Panc1 (cell line): ENCODE measurements around the gene GPR153. TPM values are rescaled to one million over a fixed set of nuclear protein-coding genes. Genes with fewer than 3 reads are reported as not detected.

ENCODE experiments used
- ATAC-seq: fragments of 200-7000 bp; cut with Tn5 transposase; 2 replicates; pipeline ENCODE4 v1.9.1; 2020; ENCODE audit warnings: mild to moderate bottlenecking, moderate library complexity
- BruUV-seq: library from RNA; stranded (reverse); fragments of 400-500 nt; replicated peaks from 2 replicates; lab custom pipeline; 2021; lab: Mats Ljungman, UMichigan
- CTCF ChIA-PET: fragments of 300-600 bp; sonication (Branson Sonifier 250); formaldehyde crosslinking; loops from one replicate; lab custom pipeline; 2022; ENCODE audit warnings: antibody characterized with exemption; lab: Charles Lee
- POLR2A ChIA-PET: fragments of 300-600 bp; sonication (Branson Sonifier 250); formaldehyde crosslinking; loops from one replicate; lab custom pipeline; 2022; ENCODE audit warnings: antibody characterized with exemption; lab: Charles Lee
- DNase-seq: peaks from one replicate; pipeline ENCODE4 v3.0.0-alpha.2; 2010; ENCODE audit warnings: low read depth, low spot score
- H3K27ac ChIP-seq: 2 replicates; pipeline ENCODE4 v1.5.1; 2011; ENCODE audit warnings: mild to moderate bottlenecking, low read length, inconsistent platforms
- H3K27me3 ChIP-seq: fragments of 200-500 bp; sonication (Bioruptor generic); 2 replicates; pipeline ENCODE4 v1.6.0; 2014; ENCODE audit warnings: low read length, inconsistent platforms; ENCODE audit not compliant: control insufficient read depth, insufficient read depth
- H3K36me3 ChIP-seq: fragments of 200-500 bp; sonication (Bioruptor generic); 2 replicates; pipeline ENCODE4 v1.5.1; 2014; ENCODE audit warnings: inconsistent platforms, mild to moderate bottlenecking, low read length, moderate library complexity; ENCODE audit not compliant: control insufficient read depth, insufficient read depth
- H3K4me1 ChIP-seq: 2 replicates; pipeline ENCODE4 v1.5.1; 2011; ENCODE audit warnings: inconsistent platforms, mild to moderate bottlenecking, low read length, moderate library complexity; ENCODE audit not compliant: control insufficient read depth, insufficient read depth
- H3K4me3 ChIP-seq, 2 experiments: 2 replicates each; pipeline ENCODE4 v1.5.1; 2011 to 2012; ENCODE audit warnings: low read depth in 2 of 2, low read length in 2 of 2, mild to moderate bottlenecking in 2 of 2, inconsistent platforms in 1 of 2, moderate library complexity in 1 of 2
- H3K9me3 ChIP-seq: fragments of 200-500 bp; sonication (Bioruptor generic); 2 replicates; pipeline ENCODE4 v1.5.1; 2014; ENCODE audit warnings: low read depth, mild to moderate bottlenecking, inconsistent platforms, low read length, moderate library complexity; ENCODE audit not compliant: control insufficient read depth, insufficient read depth
- POLR2AphosphoS5 ChIP-seq: IDR thresholded peaks from 2 replicates; pipeline ENCODE4 v1.6.1; 2012; ENCODE audit warnings: mild to moderate bottlenecking, low read depth, low read length, moderate library complexity
- SIN3A ChIP-seq: IDR thresholded peaks from 2 replicates; pipeline ENCODE4 v1.6.1; 2012; ENCODE audit warnings: low read depth, mild to moderate bottlenecking, low read length, moderate library complexity, borderline replicate concordance; ENCODE audit not compliant: insufficient read depth
- TCF7L2 ChIP-seq: IDR thresholded peaks from 2 replicates; pipeline ENCODE4 v1.6.1; 2011; ENCODE audit warnings: mild to moderate bottlenecking, low read depth, low read length, inconsistent platforms
- in situ Hi-C: cut with HindIII; loops from 2 replicates; pipeline ENCODE4 v1.10.0; 2016; ENCODE audit warnings: low sequenced_read_pairs, low pct_unique_long_range_greater_than_20kb
- intact Hi-C: fragments of 100-400 bp; cut with micrococcal nuclease; formaldehyde crosslinking; loops from one replicate; pipeline ENCODE4 v1.10.0; 2022; ENCODE audit not compliant: unreplicated experiment
- total RNA-seq: library from RNA; stranded (reverse); gene quantifications from one replicate; pipeline ENCODE4 v1.2.1, GENCODE V29; 2021; ENCODE audit not compliant: unreplicated experiment
- TF ChIP-seq, protein P1 (sequence below): fragments of 450-650 bp; IDR thresholded peaks from 2 replicates; pipeline ENCODE4 v1.5.1; 2017; ENCODE audit warnings: mild to moderate bottlenecking
- TF ChIP-seq, protein P2 (sequence below), 2 experiments: IDR thresholded peaks; 2 replicates each; pipeline ENCODE4 v1.6.1; 2011 to 2012; ENCODE audit warnings: low read depth in 2 of 2, control low read depth in 1 of 2, low read length in 1 of 2, mild to moderate bottlenecking in 1 of 2, moderate library complexity in 1 of 2; ENCODE audit not compliant: insufficient read depth in 1 of 2

GPR153 gene
- total RNA-seq, 1 experiment from 2014 or later, result 5.5 TPM

DNA sequence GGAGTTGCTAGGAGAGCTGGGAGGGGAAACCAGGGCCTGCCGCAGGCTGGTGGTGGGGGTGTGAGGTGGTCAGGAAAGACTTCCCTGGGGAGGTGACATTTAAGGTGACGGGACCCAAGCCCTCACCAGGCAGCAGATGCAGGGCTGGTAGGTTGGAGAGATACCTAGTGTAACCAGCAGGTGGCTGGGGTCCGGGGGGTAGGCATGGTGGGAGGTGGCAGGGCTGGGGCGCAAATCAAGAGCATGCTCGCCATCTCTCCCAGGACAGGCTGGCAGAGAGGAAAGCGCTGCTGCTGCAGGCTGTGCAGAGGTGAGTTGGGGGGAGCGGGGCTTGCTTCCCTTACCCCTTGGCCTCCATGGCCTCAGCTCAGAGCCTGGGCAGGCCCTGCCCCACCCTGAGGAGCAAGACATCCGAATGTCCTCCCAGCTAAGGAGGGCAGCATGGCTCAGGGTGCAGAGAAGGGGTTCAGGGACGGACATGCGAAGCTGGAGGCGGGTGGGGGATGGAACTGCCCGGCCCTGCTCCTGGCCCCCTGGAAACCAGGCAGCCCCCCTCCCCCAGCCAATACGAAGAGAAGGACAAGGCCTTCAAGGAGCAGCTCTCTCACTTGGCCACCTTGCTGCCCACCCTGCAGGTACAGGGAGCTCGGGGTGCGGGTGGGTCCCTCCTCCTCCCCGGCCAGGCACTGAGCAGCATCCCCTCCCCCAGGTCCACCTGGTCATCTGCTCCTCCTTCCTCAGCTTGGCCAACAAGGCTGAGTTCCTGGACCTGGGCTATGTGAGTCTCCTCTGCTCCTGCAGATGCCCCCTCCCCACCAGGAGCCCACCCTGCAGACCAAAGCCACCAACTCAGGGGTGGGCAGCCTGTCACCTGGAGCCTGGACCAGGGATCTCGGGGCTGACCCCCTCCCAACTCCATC is 51.0 kb downstream of the GPR153 start:
- Histone ChIP-seq H3K36me3 (peaks cover 2% of the 10 kb centered on the region; the same call in 1 of the 2 replicates), H3K27me3 (no peaks in the 10 kb centered on the region), H3K9me3 (no peaks in the 10 kb centered on the region), H3K4me3 (peak overlapping the region in 1 of 2 experiments; percentile 18; a peak in 1 of 4 replicates), H3K4me1 (peaks cover 5% of the 10 kb centered on the region), H3K27ac (no peak overlapping the region)
- ChIA-PET CTCF (interaction anchor here (0.6 kb wide), 1 partner anchor 12 kb away, joined by 3 read pairs; no protein-coding TSS in a partner anchor), POLR2A (no interaction called here)
- no peak for ATAC-seq
- intact Hi-C loops, result no loop called here
- no TSS peak for BruUV-seq
- TF ChIP-seq, protein P1, sequence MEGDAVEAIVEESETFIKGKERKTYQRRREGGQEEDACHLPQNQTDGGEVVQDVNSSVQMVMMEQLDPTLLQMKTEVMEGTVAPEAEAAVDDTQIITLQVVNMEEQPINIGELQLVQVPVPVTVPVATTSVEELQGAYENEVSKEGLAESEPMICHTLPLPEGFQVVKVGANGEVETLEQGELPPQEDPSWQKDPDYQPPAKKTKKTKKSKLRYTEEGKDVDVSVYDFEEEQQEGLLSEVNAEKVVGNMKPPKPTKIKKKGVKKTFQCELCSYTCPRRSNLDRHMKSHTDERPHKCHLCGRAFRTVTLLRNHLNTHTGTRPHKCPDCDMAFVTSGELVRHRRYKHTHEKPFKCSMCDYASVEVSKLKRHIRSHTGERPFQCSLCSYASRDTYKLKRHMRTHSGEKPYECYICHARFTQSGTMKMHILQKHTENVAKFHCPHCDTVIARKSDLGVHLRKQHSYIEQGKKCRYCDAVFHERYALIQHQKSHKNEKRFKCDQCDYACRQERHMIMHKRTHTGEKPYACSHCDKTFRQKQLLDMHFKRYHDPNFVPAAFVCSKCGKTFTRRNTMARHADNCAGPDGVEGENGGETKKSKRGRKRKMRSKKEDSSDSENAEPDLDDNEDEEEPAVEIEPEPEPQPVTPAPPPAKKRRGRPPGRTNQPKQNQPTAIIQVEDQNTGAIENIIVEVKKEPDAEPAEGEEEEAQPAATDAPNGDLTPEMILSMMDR, result no peak
- TF ChIP-seq, protein P2, sequence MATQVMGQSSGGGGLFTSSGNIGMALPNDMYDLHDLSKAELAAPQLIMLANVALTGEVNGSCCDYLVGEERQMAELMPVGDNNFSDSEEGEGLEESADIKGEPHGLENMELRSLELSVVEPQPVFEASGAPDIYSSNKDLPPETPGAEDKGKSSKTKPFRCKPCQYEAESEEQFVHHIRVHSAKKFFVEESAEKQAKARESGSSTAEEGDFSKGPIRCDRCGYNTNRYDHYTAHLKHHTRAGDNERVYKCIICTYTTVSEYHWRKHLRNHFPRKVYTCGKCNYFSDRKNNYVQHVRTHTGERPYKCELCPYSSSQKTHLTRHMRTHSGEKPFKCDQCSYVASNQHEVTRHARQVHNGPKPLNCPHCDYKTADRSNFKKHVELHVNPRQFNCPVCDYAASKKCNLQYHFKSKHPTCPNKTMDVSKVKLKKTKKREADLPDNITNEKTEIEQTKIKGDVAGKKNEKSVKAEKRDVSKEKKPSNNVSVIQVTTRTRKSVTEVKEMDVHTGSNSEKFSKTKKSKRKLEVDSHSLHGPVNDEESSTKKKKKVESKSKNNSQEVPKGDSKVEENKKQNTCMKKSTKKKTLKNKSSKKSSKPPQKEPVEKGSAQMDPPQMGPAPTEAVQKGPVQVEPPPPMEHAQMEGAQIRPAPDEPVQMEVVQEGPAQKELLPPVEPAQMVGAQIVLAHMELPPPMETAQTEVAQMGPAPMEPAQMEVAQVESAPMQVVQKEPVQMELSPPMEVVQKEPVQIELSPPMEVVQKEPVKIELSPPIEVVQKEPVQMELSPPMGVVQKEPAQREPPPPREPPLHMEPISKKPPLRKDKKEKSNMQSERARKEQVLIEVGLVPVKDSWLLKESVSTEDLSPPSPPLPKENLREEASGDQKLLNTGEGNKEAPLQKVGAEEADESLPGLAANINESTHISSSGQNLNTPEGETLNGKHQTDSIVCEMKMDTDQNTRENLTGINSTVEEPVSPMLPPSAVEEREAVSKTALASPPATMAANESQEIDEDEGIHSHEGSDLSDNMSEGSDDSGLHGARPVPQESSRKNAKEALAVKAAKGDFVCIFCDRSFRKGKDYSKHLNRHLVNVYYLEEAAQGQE (IDR thresholded peaks at IDR 0.05; ENCODE audit: insufficient read depth in 1 of 2, low read depth in 2 of 2, low read length in 1 of 2), result no peak
- TF ChIP-seq SIN3A (no peak), TCF7L2 (no peak), POLR2AphosphoS5 (no peak)
- in situ Hi-C loops, result no loop called here
- DNase-seq, result no peak

DNA sequence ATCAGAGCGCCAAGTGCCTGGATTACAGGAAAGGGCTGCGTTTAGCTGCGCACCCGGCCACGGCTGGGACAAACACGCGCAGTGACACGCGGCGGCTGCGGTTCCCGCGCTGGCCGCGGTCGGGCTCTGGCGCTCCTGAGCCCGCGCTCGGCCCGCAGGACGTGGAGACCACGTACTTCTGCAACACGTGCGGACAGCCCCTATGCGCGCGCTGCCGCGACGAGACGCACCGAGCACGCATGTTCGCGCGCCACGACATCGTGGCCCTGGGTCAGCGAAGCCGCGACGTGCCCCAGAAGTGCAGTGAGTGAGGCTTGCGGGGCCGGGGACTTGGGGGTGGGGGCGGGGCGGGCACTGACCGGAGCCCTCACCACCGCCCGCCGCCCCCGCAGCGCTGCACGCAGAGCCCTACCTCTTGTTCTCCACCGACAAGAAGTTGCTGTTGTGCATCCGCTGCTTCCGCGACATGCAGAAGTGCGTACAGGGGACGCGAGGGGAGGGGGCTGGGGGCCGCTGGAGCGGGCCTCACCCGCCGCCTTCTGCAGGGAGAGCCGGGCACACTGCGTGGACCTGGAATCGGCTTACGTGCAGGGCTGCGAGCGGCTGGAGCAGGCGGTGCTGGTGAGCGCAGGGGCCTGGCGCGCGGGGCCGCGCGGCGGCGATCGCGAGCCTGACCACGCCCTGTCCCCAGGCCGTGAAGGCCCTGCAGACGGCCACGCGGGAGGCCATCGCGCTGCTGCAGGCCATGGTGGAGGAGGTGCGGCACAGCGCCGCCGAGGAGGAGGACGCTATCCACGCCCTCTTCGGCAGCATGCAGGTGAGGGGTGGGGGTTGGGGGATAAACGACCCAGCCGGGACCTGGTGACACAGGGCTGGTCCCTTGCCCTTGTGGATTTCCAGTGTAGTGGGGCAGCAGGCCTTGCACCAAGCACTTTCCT is 51.9 kb downstream of the GPR153 start:
- ChIA-PET POLR2A (no interaction called here), CTCF (interaction anchor here (0.6 kb wide), 1 partner anchor 13 kb away, joined by 3 read pairs; no protein-coding TSS in a partner anchor)
- Histone ChIP-seq H3K9me3 (no peaks in the 10 kb centered on the region), H3K27me3 (no peaks in the 10 kb centered on the region), H3K27ac (no peak overlapping the region), H3K36me3 (peaks cover 2% of the 10 kb centered on the region; the same call in 1 of the 2 replicates), H3K4me1 (peaks cover 5% of the 10 kb centered on the region), H3K4me3 (peak overlapping the region in 1 of 2 experiments; percentile 18; a peak in 1 of 4 replicates)
- in situ Hi-C loops, result no loop called here
- no peak for DNase-seq
- BruUV-seq, result no TSS peak
- no peak for ATAC-seq
- intact Hi-C loops, result no loop called here
- TF ChIP-seq, protein P2 (IDR thresholded peaks at IDR 0.05; ENCODE audit: insufficient read depth in 1 of 2, low read depth in 2 of 2, low read length in 1 of 2), result no peak
- TF ChIP-seq POLR2AphosphoS5 (no peak), SIN3A (no peak)
- TF ChIP-seq, protein P1, result 0 out of 2 replicates have a peak, but pooled peaks have one; percentile 22
